ENCODE results near the gene ANKRD26. TPM values are rescaled to one million over a fixed set of nuclear protein-coding genes. Genes with fewer than 3 reads are reported as not detected.

ANKRD26 gene
- total and polyA plus RNA-seq, 2 donors (not counting 3 experiments of a cell fraction or from before 2014, with no cell fraction given): 1.0 to 9.5 TPM

GRCh38 chr10:27138277-27138676 is 38.0 kb upstream of the ANKRD26 start:
- Histone ChIP-seq H4K20me1 (replicated peaks; ENCODE audit: control insufficient read depth, extremely low read depth, insufficient read depth, low read length) (no peaks in the 10 kb centered on the region), H3K36me3 (ENCODE audit: control insufficient read depth in 2 of 2, extremely low read depth in 1 of 2, insufficient read depth in 2 of 2, low read length in 2 of 2) (peaks cover 15 to 29% of the 10 kb centered on the region in 2 experiments), H3K27me3 (ENCODE audit: control insufficient read depth in 2 of 2, insufficient read depth in 2 of 2, low read length in 2 of 2) (no peaks in the 10 kb centered on the region), H3K4me1 (ENCODE audit: control insufficient read depth, extremely low read depth, insufficient read depth, low read length) (no peaks in the 10 kb centered on the region), H3K79me2 (ENCODE audit: control insufficient read depth, insufficient read depth, low read length) (peaks cover 4% of the 10 kb centered on the region), H2AFZ (ENCODE audit: low read depth, low read length) (no peak overlapping the region), H3K27ac (ENCODE audit: insufficient read depth, low read depth, low read length) (no peak overlapping the region), H3K9me3 (replicated peaks; ENCODE audit: control insufficient read depth, insufficient read depth, low read length) (no peaks in the 10 kb centered on the region), H3K4me3 (replicated peaks in 1 of 3; ENCODE audit: insufficient read depth in 1 of 3, low read depth in 1 of 3, low read length in 3 of 3) (no peak overlapping the region), H3K9ac (replicated peaks; ENCODE audit: extremely low read depth, insufficient read depth, low read length) (no peak overlapping the region), H3K9me1 (replicated peaks; ENCODE audit: control insufficient read depth, extremely low read depth, insufficient read depth, low read length) (no peaks in the 10 kb centered on the region), H3K4me2 (ENCODE audit: insufficient read depth, low read length) (no peak overlapping the region)
- FAIRE-seq: no peak
- no TSS peak for BruUV-seq (replicated peaks)
- DNase-seq (ENCODE audit: low read depth, low spot score): no peak
- ChIA-PET CTCF (no interaction called here), POLR2A (interaction anchor here (0.7 kb wide), 1 partner anchor 55 kb away, joined by 3 read pairs; no protein-coding TSS in a partner anchor)
- dilution Hi-C loops (cut with MboI; ENCODE audit: extremely low pct_ligation_motif_present, low sequenced_read_pairs) (no loop called here), intact Hi-C loops (cut with micrococcal nuclease) (no loop called here)
- TF ChIP-seq POLR2A (IDR thresholded peaks at IDR 0.05; ENCODE audit: low read depth, low read length) (no peak), JUN (IDR thresholded peaks at IDR 0.05; ENCODE audit: borderline replicate concordance, insufficient read depth, insufficient read length, low read depth) (no peak), FOS (IDR thresholded peaks at IDR 0.05; ENCODE audit: borderline replicate concordance, insufficient read depth, low read length) (no peak), POLR2AphosphoS5 (IDR thresholded peaks at IDR 0.05; ENCODE audit: insufficient read depth, low read depth, low read length) (no peak)

DNA sequence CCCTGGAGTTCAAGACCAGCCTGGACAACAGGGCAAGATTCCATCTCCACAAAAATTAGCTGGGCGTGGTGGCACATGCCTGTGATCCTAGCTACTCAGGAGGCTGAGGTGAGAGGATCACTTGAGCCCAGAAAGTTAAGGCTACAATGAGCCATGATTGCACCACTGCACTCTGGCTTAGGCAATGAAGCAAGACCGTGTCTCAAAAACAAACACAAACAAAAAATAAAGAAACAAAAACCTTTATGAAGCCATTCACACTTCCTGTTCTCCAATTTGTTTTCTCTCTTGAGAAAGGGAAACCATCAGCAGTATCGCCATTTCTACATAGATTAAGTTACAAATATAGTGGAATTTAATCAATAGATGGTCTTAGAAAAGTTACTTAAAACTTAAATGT is 34.1 kb upstream of the ANKRD26 start:
- Histone ChIP-seq H3K27me3 (ENCODE audit: control insufficient read depth in 2 of 2, insufficient read depth in 2 of 2, low read length in 2 of 2) (no peaks in the 10 kb centered on the region), H4K20me1 (replicated peaks; ENCODE audit: control insufficient read depth, extremely low read depth, insufficient read depth, low read length) (no peaks in the 10 kb centered on the region), H2AFZ (ENCODE audit: low read depth, low read length) (no peak overlapping the region), H3K27ac (ENCODE audit: insufficient read depth, low read depth, low read length) (no peak overlapping the region), H3K9me3 (replicated peaks; ENCODE audit: control insufficient read depth, insufficient read depth, low read length) (no peaks in the 10 kb centered on the region), H3K79me2 (ENCODE audit: control insufficient read depth, insufficient read depth, low read length) (peaks cover 7% of the 10 kb centered on the region), H3K9ac (replicated peaks; ENCODE audit: extremely low read depth, insufficient read depth, low read length) (no peak overlapping the region), H3K4me1 (ENCODE audit: control insufficient read depth, extremely low read depth, insufficient read depth, low read length) (no peaks in the 10 kb centered on the region), H3K36me3 (ENCODE audit: control insufficient read depth in 2 of 2, extremely low read depth in 1 of 2, insufficient read depth in 2 of 2, low read length in 2 of 2) (peaks cover 16 to 34% of the 10 kb centered on the region in 2 experiments), H3K4me2 (ENCODE audit: insufficient read depth, low read length) (no peak overlapping the region), H3K4me3 (replicated peaks in 1 of 3; ENCODE audit: insufficient read depth in 1 of 3, low read depth in 1 of 3, low read length in 3 of 3) (no peak overlapping the region), H3K9me1 (replicated peaks; ENCODE audit: control insufficient read depth, extremely low read depth, insufficient read depth, low read length) (no peaks in the 10 kb centered on the region)
- ChIA-PET POLR2A (no interaction called here), CTCF (interaction anchor here (1.2 to 2.0 kb wide), 2 partner anchors 9 to 11 kb away, joined by 3 to 4 read pairs; no protein-coding TSS in a partner anchor)
- no peak for FAIRE-seq
- no TSS peak for BruUV-seq (replicated peaks)
- no peak for TF ChIP-seq JUN (IDR thresholded peaks at IDR 0.05; ENCODE audit: borderline replicate concordance, insufficient read depth, insufficient read length, low read depth)
- TF ChIP-seq, protein P1, sequence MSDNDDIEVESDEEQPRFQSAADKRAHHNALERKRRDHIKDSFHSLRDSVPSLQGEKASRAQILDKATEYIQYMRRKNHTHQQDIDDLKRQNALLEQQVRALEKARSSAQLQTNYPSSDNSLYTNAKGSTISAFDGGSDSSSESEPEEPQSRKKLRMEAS (IDR thresholded peaks at IDR 0.05; ENCODE audit: insufficient read depth, insufficient read length): no peak
- no peak for TF ChIP-seq POLR2AphosphoS5 (IDR thresholded peaks at IDR 0.05; ENCODE audit: insufficient read depth, low read depth, low read length)
- dilution Hi-C loops (cut with MboI; ENCODE audit: extremely low pct_ligation_motif_present, low sequenced_read_pairs) (no loop called here), intact Hi-C loops (cut with micrococcal nuclease) (no loop called here)
- DNase-seq (ENCODE audit: low read depth, low spot score): no peak
